GM23338 (cell line): ENCODE measurements around the gene IDI2. TPM values are rescaled to one million over a fixed set of nuclear protein-coding genes. Genes with fewer than 3 reads are reported as not detected.

Source experiments
- ATAC-seq: fragments of 200-7000 bp; cut with Tn5 transposase; 3 replicates; pipeline ENCODE4 v1.9.1; 2020
- DNase-seq: peaks from one replicate; pipeline ENCODE4 v3.0.0-alpha.2; 2015; ENCODE audit warnings: low spot score
- H2AFZ ChIP-seq: fragments of 200-600 bp; sonication (generic); 2 replicates; pipeline ENCODE4 v1.8.0; 2016; ENCODE audit warnings: antibody characterized with exemption, mild to moderate bottlenecking, moderate library complexity
- H3F3A ChIP-seq: fragments of 200-600 bp; sonication (generic); replicated peaks from 2 replicates; pipeline ENCODE4 v1.8.0; 2017; ENCODE audit warnings: antibody characterized with exemption, mixed run types, low read depth
- H3K27ac ChIP-seq: fragments of 200-600 bp; sonication (generic); 2 replicates; pipeline ENCODE4 v1.6.1; 2016; ENCODE audit warnings: low read depth
- H3K27me3 ChIP-seq: fragments of 200-600 bp; sonication (generic); 2 replicates; pipeline ENCODE4 v1.8.0; 2016; ENCODE audit warnings: mild to moderate bottlenecking, mixed run types, moderate library complexity; ENCODE audit not compliant: insufficient read depth
- H3K36me3 ChIP-seq: fragments of 200-600 bp; sonication (generic); 2 replicates; pipeline ENCODE4 v1.8.0; 2016; ENCODE audit warnings: mild to moderate bottlenecking; ENCODE audit not compliant: insufficient read depth
- H3K4me1 ChIP-seq: fragments of 200-600 bp; sonication (generic); 2 replicates; pipeline ENCODE4 v1.8.0; 2016; ENCODE audit warnings: mild to moderate bottlenecking, moderate library complexity; ENCODE audit not compliant: insufficient read depth
- H3K4me2 ChIP-seq: fragments of 200-600 bp; sonication (generic); 2 replicates; pipeline ENCODE4 v1.7.1; 2017; ENCODE audit warnings: mixed run types
- H3K4me3 ChIP-seq: fragments of 200-600 bp; sonication (generic); 2 replicates; pipeline ENCODE4 v1.6.1; 2016; ENCODE audit warnings: mixed run types
- H3K79me2 ChIP-seq: fragments of 200-600 bp; sonication (generic); replicated peaks from 2 replicates; pipeline ENCODE4 v1.8.0; 2017; ENCODE audit warnings: mild to moderate bottlenecking; ENCODE audit not compliant: insufficient read depth
- H3K9me2 ChIP-seq: fragments of 200-600 bp; sonication (generic); 2 replicates; pipeline ENCODE4 v1.8.0; 2017; ENCODE audit not compliant: insufficient read depth
- H4K20me1 ChIP-seq: fragments of 200-600 bp; sonication (generic); replicated peaks from 2 replicates; pipeline ENCODE4 v1.8.0; 2017; ENCODE audit warnings: mild to moderate bottlenecking; ENCODE audit not compliant: insufficient read depth
- H3K27ac Mint-ChIP-seq: 2 replicates; pipeline ENCODE4 v1.8.0; 2020; ENCODE audit warnings: inconsistent platforms, mild to moderate bottlenecking, moderate library complexity, mixed read lengths
- H3K27me3 Mint-ChIP-seq: 3 replicates; pipeline ENCODE4 v1.8.0; 2022; ENCODE audit warnings: low read depth, mild to moderate bottlenecking, moderate library complexity, mixed read lengths, inconsistent platforms; ENCODE audit not compliant: insufficient read depth, poor library complexity
- H3K36me3 Mint-ChIP-seq: 3 replicates; pipeline ENCODE4 v1.8.0; 2021; ENCODE audit warnings: low read depth, mild to moderate bottlenecking, inconsistent platforms, moderate library complexity, mixed read lengths
- H3K4me1 Mint-ChIP-seq: 3 replicates; pipeline ENCODE4 v1.8.0; 2020; ENCODE audit warnings: mild to moderate bottlenecking, inconsistent platforms, mixed read lengths
- H3K4me3 Mint-ChIP-seq: 3 replicates; pipeline ENCODE4 v1.8.0; 2021; ENCODE audit warnings: moderate library complexity, mild to moderate bottlenecking, inconsistent platforms, mixed read lengths
- H3K9me3 Mint-ChIP-seq: 3 replicates; pipeline ENCODE4 v1.8.0; 2020; ENCODE audit warnings: moderate library complexity, mild to moderate bottlenecking, inconsistent platforms, mixed read lengths
- CREB1 ChIP-seq: fragments of 250-450 bp; sonication (Bioruptor Pico); IDR thresholded peaks from 2 replicates; pipeline ENCODE4 v1.5.0; 2020; ENCODE audit warnings: low read depth, mild to moderate bottlenecking, moderate library complexity
- CTCF ChIP-seq, 2 experiments: fragments of 200-600 bp in 1 of 2; sonication (generic) in 1 of 2; conservative IDR thresholded peaks; 2 replicates each; pipeline versions ENCODE4 v1.5.1 to v1.6.1; 2016 to 2017; ENCODE audit warnings: antibody characterized with exemption in 2 of 2, low read depth in 2 of 2, mild to moderate bottlenecking in 2 of 2, moderate library complexity in 1 of 2
- ETS1 ChIP-seq: IDR thresholded peaks from 2 replicates; pipeline ENCODE4 v1.6.1; 2016; ENCODE audit warnings: antibody characterized with exemption
- EZH2 ChIP-seq: fragments of 200-600 bp; sonication (generic); IDR thresholded peaks from one replicate; pipeline ENCODE4 v1.8.0; 2017; ENCODE audit warnings: antibody characterized with exemption, mild to moderate bottlenecking, low read depth; ENCODE audit not compliant: unreplicated experiment
- EZH2phosphoT487 ChIP-seq: fragments of 200-600 bp; sonication (generic); IDR thresholded peaks from one replicate; pipeline ENCODE4 v1.8.1; 2018; ENCODE audit warnings: antibody characterized with exemption; ENCODE audit not compliant: unreplicated experiment
- JUNB ChIP-seq: IDR thresholded peaks from one replicate; pipeline ENCODE4 v1.6.1; 2016; ENCODE audit warnings: antibody characterized with exemption; ENCODE audit not compliant: unreplicated experiment
- NANOG ChIP-seq: IDR thresholded peaks from 2 replicates; pipeline ENCODE4 v1.6.1; 2016; ENCODE audit warnings: antibody characterized with exemption, borderline replicate concordance
- POLR2AphosphoS5 ChIP-seq: IDR thresholded peaks from 2 replicates; pipeline ENCODE4 v1.6.1; 2016; ENCODE audit warnings: antibody characterized with exemption, low read depth
- REST ChIP-seq: IDR thresholded peaks from one replicate; pipeline ENCODE4 v1.6.1; 2018; ENCODE audit warnings: antibody characterized with exemption; ENCODE audit not compliant: unreplicated experiment
- STAT1 ChIP-seq: IDR thresholded peaks from one replicate; pipeline ENCODE4 v1.6.1; 2016; ENCODE audit warnings: antibody characterized with exemption; ENCODE audit not compliant: unreplicated experiment
- ZNF114 ChIP-seq: fragments of 250-450 bp; sonication (Bioruptor Pico); IDR thresholded peaks from 2 replicates; pipeline ENCODE4 v1.5.0; 2020; ENCODE audit warnings: mild to moderate bottlenecking, moderate library complexity
- ZNF331 ChIP-seq: fragments of 250-450 bp; sonication (Bioruptor Pico); IDR thresholded peaks from 2 replicates; pipeline ENCODE4 v1.5.0; 2020; ENCODE audit warnings: low read depth, mild to moderate bottlenecking, moderate library complexity
- ZNF462 ChIP-seq: fragments of 250-450 bp; sonication (Bioruptor Pico); IDR thresholded peaks from 2 replicates; pipeline ENCODE4 v1.5.0; 2020; ENCODE audit warnings: mild to moderate bottlenecking, moderate library complexity
- polyA plus RNA-seq: library from polyadenylated mRNA; unstranded; fragments of >200 nt; fragmentation: Nextera tagmentation; extraction: Ambion mirVana; gene quantifications from 2 replicates; pipeline ENCODE4 v1.2.1, GENCODE V29; 2016
- total RNA-seq: library from RNA; depleted of rRNA; stranded (reverse); fragments of >200 nt; shearing (Covaris generic); gene quantifications from 2 replicates; pipeline ENCODE4 v1.2.3, GENCODE V29; 2014

Gene IDI2
- total and polyA plus RNA-seq, 2 experiments from 2014 or later, result not detected

GRCh38 chr10:992871-993270 is 32.8 kb downstream of the IDI2 start:
- Histone ChIP-seq H3K36me3 (peaks cover 58% of the 10 kb centered on the region), H3K4me2 (no peak overlapping the region), H4K20me1 (peaks cover 79% of the 10 kb centered on the region), H3K4me1 (peaks cover 9% of the 10 kb centered on the region), H3K9me2 (no peaks in the 10 kb centered on the region), H3F3A (peaks cover 31% of the 10 kb centered on the region; the same call in 1 of the 2 replicates), H3K27me3 (no peaks in the 10 kb centered on the region), H2AFZ (no peak overlapping the region), H3K79me2 (peaks cover 93% of the 10 kb centered on the region), H3K4me3 (no peak overlapping the region), H3K27ac (no peak overlapping the region)
- TF ChIP-seq POLR2AphosphoS5, result no peak
- TF ChIP-seq CREB1 (CRISPR knock-in tag), result no peak
- no peak for TF ChIP-seq EZH2
- no peak for TF ChIP-seq STAT1
- TF ChIP-seq CTCF (conservative IDR thresholded peaks at IDR 0.05; ENCODE audit: low read depth in 2 of 2), result no peak
- no peak for TF ChIP-seq JUNB
- TF ChIP-seq EZH2phosphoT487, result no peak
- no peak for TF ChIP-seq ZNF331 (CRISPR knock-in tag)
- no peak for TF ChIP-seq ETS1
- TF ChIP-seq ZNF114, result no peak
- TF ChIP-seq REST, result no peak
- TF ChIP-seq NANOG, result no peak
- TF ChIP-seq ZNF462 (CRISPR knock-in tag), result no peak
- ATAC-seq, result no peak
- Mint-ChIP-seq H3K4me3 (no peak overlapping the region), H3K27ac (no peak overlapping the region), H3K4me1 (peaks cover 12% of the 10 kb centered on the region), H3K36me3 (peaks cover 85% of the 10 kb centered on the region), H3K27me3 (peaks cover 17% of the 10 kb centered on the region), H3K9me3 (no peaks in the 10 kb centered on the region; the same call in 1 of the 3 replicates)
- DNase-seq, result no peak
